H1 (cell line): Measurements from ENCODE around the gene CUTC. TPM values are rescaled to one million over a fixed set of nuclear protein-coding genes. Genes with fewer than 3 reads are reported as not detected.

ENCODE experiments used
- CTCF ChIA-PET: fragments of 300-600 bp; sonication (Branson Sonifier 250); formaldehyde crosslinking; loops from one replicate; lab custom pipeline; 2021; ENCODE audit not compliant: partially characterized antibody; lab: Charles Lee
- POLR2A ChIA-PET: fragments of 300-600 bp; sonication (Branson Sonifier 250); formaldehyde crosslinking; loops from one replicate; lab custom pipeline; 2021; ENCODE audit warnings: inconsistent platforms; ENCODE audit not compliant: partially characterized antibody; lab: Charles Lee
- DNase-seq, 2 experiments: peaks; one replicate each; pipeline versions ENCODE4 v3.0.0 to v3.0.0-alpha.2; 2010 to 2022; ENCODE audit warnings: low spot score in 2 of 2, low read depth in 1 of 2, mixed read lengths in 1 of 2
- FAIRE-seq: peaks from 2 replicates; lab custom pipeline; 2011; peaks lifted over from hg19 to GRCh38; lab: Jason Lieb, UNC
- H2AFZ ChIP-seq: 2 replicates; pipeline ENCODE4 v1.8.1; 2012; ENCODE audit warnings: low read length, inconsistent platforms
- H2AK5ac ChIP-seq: 2 replicates; pipeline ENCODE4 v1.6.1; 2013; ENCODE audit warnings: low read depth, low read length
- H2BK120ac ChIP-seq: replicated peaks from 2 replicates; pipeline ENCODE3; 2013; ENCODE audit warnings: low read depth, low read length, inconsistent platforms
- H2BK12ac ChIP-seq: 2 replicates; pipeline ENCODE4 v1.6.1; 2013; ENCODE audit warnings: low read depth, low read length
- H2BK15ac ChIP-seq: 2 replicates; pipeline ENCODE4 v1.6.1; 2013; ENCODE audit warnings: low read length
- H2BK20ac ChIP-seq: 2 replicates; pipeline ENCODE4 v1.6.1; 2013; ENCODE audit warnings: low read length
- H2BK5ac ChIP-seq: 2 replicates; pipeline ENCODE4 v1.6.1; 2013; ENCODE audit warnings: low read depth, low read length
- H3K14ac ChIP-seq: 2 replicates; pipeline ENCODE4 v1.6.1; 2013; ENCODE audit warnings: inconsistent platforms; ENCODE audit not compliant: insufficient read length
- H3K18ac ChIP-seq: 2 replicates; pipeline ENCODE4 v1.6.1; 2013; ENCODE audit warnings: low read length; ENCODE audit errors: extremely low read depth
- H3K23ac ChIP-seq: 2 replicates; pipeline ENCODE4 v1.6.1; 2013; ENCODE audit warnings: inconsistent platforms; ENCODE audit not compliant: insufficient read length
- H3K23me2 ChIP-seq: 2 replicates; pipeline ENCODE4 v1.6.1; 2013; ENCODE audit warnings: low read depth, low read length
- H3K27ac ChIP-seq: 2 replicates; pipeline ENCODE4 v1.6.1; 2011; ENCODE audit warnings: low read depth, low read length, inconsistent platforms
- H3K27me3 ChIP-seq, 4 experiments: replicated peaks in 1 of 4; 1 replicate in 1 of 4; 2 replicates in 3 of 4; pipeline versions ENCODE4 v1.6.1 to v1.8.1; 2011 to 2013; ENCODE audit warnings: low read length in 3 of 4, mild to moderate bottlenecking in 3 of 4, inconsistent platforms in 2 of 4, mixed read lengths in 2 of 4, moderate library complexity in 1 of 4; ENCODE audit not compliant: control insufficient read depth in 3 of 4, insufficient read depth in 3 of 4; ENCODE audit errors: extremely low read depth in 1 of 4
- H3K36me3 ChIP-seq, 4 experiments: 2 replicates each; pipeline versions ENCODE4 v1.6.1 to v1.8.1; 2011 to 2013; ENCODE audit warnings: mild to moderate bottlenecking in 4 of 4, low read length in 3 of 4, moderate library complexity in 2 of 4, control low read depth in 1 of 4, inconsistent platforms in 1 of 4; ENCODE audit not compliant: insufficient read depth in 4 of 4, control insufficient read depth in 2 of 4
- H3K4ac ChIP-seq: replicated peaks from 2 replicates; pipeline ENCODE3; 2013; ENCODE audit warnings: low read length, low read depth, mixed read lengths, inconsistent platforms; ENCODE audit not compliant: insufficient read length
- H3K4me1 ChIP-seq, 4 experiments: replicated peaks in 1 of 4; 1 replicate in 1 of 4; 2 replicates in 3 of 4; pipeline versions ENCODE4 v1.6.1 to v1.8.1; 2011 to 2013; ENCODE audit warnings: low read length in 3 of 4, inconsistent platforms in 2 of 4, mixed read lengths in 1 of 4; ENCODE audit not compliant: insufficient read depth in 4 of 4, control insufficient read depth in 3 of 4
- H3K4me2 ChIP-seq, 2 experiments: 2 replicates each; pipeline versions ENCODE4 v1.6.1 to v1.8.1; 2011 to 2013; ENCODE audit warnings: low read depth in 2 of 2, low read length in 2 of 2, control low read depth in 1 of 2, inconsistent platforms in 1 of 2, mild to moderate bottlenecking in 1 of 2; ENCODE audit not compliant: insufficient read depth in 1 of 2
- H3K4me3 ChIP-seq, 4 experiments: fragments of 200-600, 300-600 bp in 1 of 4; sonication (generic), shearing (Covaris generic), sonication (Bioruptor Twin) in 1 of 4; 2 replicates each; pipeline versions ENCODE4 v1.5.1 to v1.8.1; 2011 to 2016; ENCODE audit warnings: low read length in 4 of 4, low read depth in 3 of 4, control low read depth in 2 of 4, inconsistent platforms in 2 of 4, mild to moderate bottlenecking in 2 of 4, mixed read lengths in 1 of 4, moderate library complexity in 1 of 4; ENCODE audit not compliant: insufficient read depth in 2 of 4; ENCODE audit errors: extremely low read depth in 1 of 4
- H3K56ac ChIP-seq: replicated peaks from 2 replicates; pipeline ENCODE3; 2013; ENCODE audit warnings: low read depth, mild to moderate bottlenecking, mixed read lengths, low read length, inconsistent platforms; ENCODE audit not compliant: insufficient read length
- H3K79me1 ChIP-seq: 2 replicates; pipeline ENCODE4 v1.6.1; 2013; ENCODE audit warnings: low read depth, low read length, control low read depth
- H3K79me2 ChIP-seq, 2 experiments: 2 replicates each; pipeline versions ENCODE4 v1.6.1 to v1.8.1; 2012 to 2013; ENCODE audit warnings: low read length in 2 of 2, mild to moderate bottlenecking in 2 of 2, inconsistent platforms in 1 of 2; ENCODE audit not compliant: insufficient read depth in 2 of 2, control insufficient read depth in 1 of 2
- H3K9ac ChIP-seq, 4 experiments: replicated peaks in 1 of 4; 1 replicate in 1 of 4; 2 replicates in 3 of 4; pipeline versions ENCODE4 v1.6.1 to v1.8.1; 2011 to 2013; ENCODE audit warnings: low read depth in 3 of 4, low read length in 3 of 4, control low read depth in 2 of 4, mild to moderate bottlenecking in 2 of 4, moderate library complexity in 2 of 4, inconsistent platforms in 1 of 4; ENCODE audit errors: extremely low read depth in 1 of 4
- H3K9me3 ChIP-seq, 2 experiments: 2 replicates each; pipeline versions ENCODE4 v1.6.1 to v1.8.1; 2012 to 2013; ENCODE audit warnings: mild to moderate bottlenecking in 2 of 2, moderate library complexity in 2 of 2, control low read depth in 1 of 2, inconsistent platforms in 1 of 2, low read depth in 1 of 2, low read length in 1 of 2, mixed read lengths in 1 of 2; ENCODE audit not compliant: insufficient read depth in 2 of 2
- H4K20me1 ChIP-seq, 2 experiments: replicated peaks in 1 of 2; 2 replicates each; pipeline versions ENCODE3 to v1.8.1; 2011 to 2013; ENCODE audit warnings: inconsistent platforms in 2 of 2, low read length in 2 of 2, mild to moderate bottlenecking in 1 of 2; ENCODE audit not compliant: insufficient read depth in 2 of 2, control insufficient read depth in 1 of 2
- H4K5ac ChIP-seq: 2 replicates; pipeline ENCODE4 v1.6.1; 2013; ENCODE audit warnings: low read length, low read depth, mixed read lengths, inconsistent platforms; ENCODE audit not compliant: insufficient read length
- H4K8ac ChIP-seq: 2 replicates; pipeline ENCODE4 v1.8.0; 2013; ENCODE audit warnings: mild to moderate bottlenecking, moderate library complexity, low read length, inconsistent platforms; ENCODE audit not compliant: insufficient read depth; ENCODE audit errors: extremely low read depth
- H4K91ac ChIP-seq: replicated peaks from 2 replicates; pipeline ENCODE3; 2013; ENCODE audit warnings: low read length, mixed read lengths, inconsistent platforms; ENCODE audit not compliant: insufficient read length
- CBX8 ChIP-seq: fragments of 300-800, 300-1000 bp; sonication (generic); IDR thresholded peaks from 2 replicates; pipeline ENCODE4 v1.7.1; 2016; ENCODE audit warnings: low read depth, low read length, borderline replicate concordance
- SIX5 ChIP-seq: IDR thresholded peaks from 2 replicates; pipeline ENCODE4 v1.6.1; 2011; ENCODE audit warnings: mild to moderate bottlenecking, low read depth, low read length
- WGBS, 2 experiments: shearing (Covaris generic) in 1 of 2; methylation state at CpG; one replicate each; pipeline versions ENCODE4 v1.1.6 to v1.1.7; 2013 to 2015; ENCODE audit warnings: low lambda C conversion rate in 2 of 2, mixed read lengths in 2 of 2, inconsistent platforms in 1 of 2, low coverage in 1 of 2, missing lambda C conversion rate in 1 of 2; ENCODE audit not compliant: insufficient replicate concordance in 2 of 2, insufficient coverage in 1 of 2, insufficient read length in 1 of 2; ENCODE audit errors: extremely low coverage in 1 of 2, missing lambda C conversion rate in 1 of 2; 5-methylcytosine and 5-hydroxymethylcytosine counted together
- polyA plus RNA-seq, 7 experiments: library from polyadenylated mRNA; depleted of rRNA in 3 of 7; stranded (reverse) in 5 of 7; unstranded in 2 of 7; fragments of >200 nt in 5 of 7; fragments of 200-250 nt in 2 of 7; gene quantifications; 1 replicate in 5 of 7; 2 replicates in 1 of 7; 4 replicates in 1 of 7; pipeline versions ENCODE4 v1.2.1 to v1.2.3, GENCODE V29; 2011 to 2013; ENCODE audit warnings: missing spikeins in 2 of 7, mixed read lengths in 2 of 7
- total RNA-seq: library from RNA; stranded (reverse); fragmentation: NEBNext Ultra II Directional; extraction: Animal tissue kit (Norgen Biotek cat#: 25700); gene quantifications from 2 replicates; pipeline ENCODE4 v1.2.1, GENCODE V29; 2021

Gene CUTC
- total and polyA plus RNA-seq, 2 of the 8 experiments (the other 6 are each of a cell fraction or from before 2014, with no cell fraction given), result 25.3 to 25.6 TPM

DNA sequence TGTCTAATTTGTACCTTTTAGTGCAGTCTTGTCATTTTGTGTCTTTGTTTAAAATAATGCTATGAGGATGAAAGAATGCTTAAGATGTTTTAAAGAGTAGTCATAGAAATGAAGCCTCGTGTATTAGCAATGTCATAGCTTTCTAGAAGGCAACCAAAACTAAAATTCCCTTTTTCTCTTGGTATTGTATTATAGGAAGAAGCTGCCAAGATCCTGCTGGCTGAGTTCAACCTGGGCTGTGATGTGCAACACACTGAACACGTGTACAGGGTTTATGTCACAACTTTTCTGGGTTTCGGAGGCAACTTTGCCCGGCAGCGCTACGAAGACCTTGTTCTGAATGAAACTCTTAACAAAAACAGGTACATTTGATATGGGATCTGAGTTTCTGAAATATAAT is 36.3 kb upstream of the CUTC start:
- no peak overlapping the region for H3K4me3 ChIP-seq

More for the DNA sequence above, 36.3 kb upstream of the CUTC start:
- no peak overlapping the region for H2BK12ac ChIP-seq
- no peaks in the 10 kb centered on the region for H3K79me2 ChIP-seq
- H3K4me1 ChIP-seq, result no peaks in the 10 kb centered on the region
- 86% methylated on average over 6 of the region's 6 CpGs; no CpG with 5 or more reads in 1 of the 2 experiments for WGBS, 2 experiments
- H3K9me3 ChIP-seq, result no peaks in the 10 kb centered on the region
- H4K20me1 ChIP-seq, result peaks cover 1% of the 10 kb centered on the region in 2 experiments
- no peak overlapping the region for H4K91ac ChIP-seq
- H4K8ac ChIP-seq, result no peak overlapping the region
- H2AFZ ChIP-seq, result no peak overlapping the region
- POLR2A ChIA-PET, result no interaction called here
- peaks cover 5 to 35% (median 14%) of the 10 kb centered on the region in 4 experiments; a peak in 7 of 8 replicates for H3K36me3 ChIP-seq
- no peak overlapping the region for H3K23ac ChIP-seq
- CTCF ChIA-PET, result no interaction called here
- H3K4ac ChIP-seq, result no peak overlapping the region
- no peak overlapping the region for H3K4me2 ChIP-seq
- no peaks in the 10 kb centered on the region for H3K27me3 ChIP-seq
- DNase-seq (no peak), FAIRE-seq (no peak)
- no peak overlapping the region for H4K5ac ChIP-seq
- no peak overlapping the region for H2BK20ac ChIP-seq
- H3K9ac ChIP-seq, result no peak overlapping the region
- H2BK120ac ChIP-seq, result no peak overlapping the region
- no peak overlapping the region for H3K18ac ChIP-seq
- no peak overlapping the region for H2BK5ac ChIP-seq
- no peaks in the 10 kb centered on the region for H3K79me1 ChIP-seq
- H3K27ac ChIP-seq, result no peak overlapping the region
- no peak overlapping the region for H2BK15ac ChIP-seq
- TF ChIP-seq SIX5 (no peak), CBX8 (no peak)
- no peak overlapping the region for H3K14ac ChIP-seq
- H3K23me2 ChIP-seq, result no peaks in the 10 kb centered on the region
- no peak overlapping the region for H2AK5ac ChIP-seq
- no peak overlapping the region for H3K56ac ChIP-seq
